COLO668 (cell line): Measurements from ENCODE around the gene PGR.

Source experiments
- DNase-seq: peaks from one replicate; lab custom pipeline; 2025; ENCODE audit not compliant: unreplicated experiment; lab: John Stamatoyannopoulos, UW

The PGR gene

DNA sequence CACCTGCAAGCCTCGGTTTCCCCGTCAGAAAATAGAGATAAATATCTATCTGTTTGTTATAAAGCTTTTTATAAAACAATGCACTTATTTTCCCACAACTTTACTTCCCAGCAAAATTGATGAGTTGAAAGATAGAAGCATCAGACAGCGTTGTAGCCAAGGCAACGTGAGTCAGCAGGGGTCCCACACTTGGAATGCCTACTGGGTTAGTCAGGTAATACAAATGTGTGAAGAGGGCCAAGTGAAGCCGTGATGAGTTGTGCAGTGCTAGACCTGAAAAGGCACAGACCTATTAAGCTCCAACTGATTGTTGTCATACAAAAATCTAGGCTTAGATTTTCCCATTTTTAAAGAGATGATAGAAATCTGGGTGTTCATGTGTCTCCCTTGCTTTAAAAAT lies 118.7 kb downstream of the PGR start:
- DNase-seq = no peak

DNA sequence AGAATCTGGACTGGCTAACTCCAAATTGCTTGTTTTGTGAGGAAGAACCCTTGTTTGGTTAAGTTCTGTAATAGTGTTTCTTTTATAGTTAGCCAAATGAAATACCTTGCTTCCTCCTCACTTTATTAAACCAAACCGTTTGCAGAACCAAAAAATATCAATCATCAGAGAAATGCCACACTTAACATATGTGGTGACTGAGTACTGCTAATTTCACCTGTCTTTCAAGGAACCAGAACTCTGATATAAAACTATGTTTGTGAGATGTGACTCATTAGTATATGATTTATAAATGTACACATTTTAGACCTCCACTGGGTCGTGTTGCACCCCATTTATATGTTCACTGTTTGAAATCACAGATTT lies 119.9 kb downstream of the PGR start:
- no peak for DNase-seq

DNA sequence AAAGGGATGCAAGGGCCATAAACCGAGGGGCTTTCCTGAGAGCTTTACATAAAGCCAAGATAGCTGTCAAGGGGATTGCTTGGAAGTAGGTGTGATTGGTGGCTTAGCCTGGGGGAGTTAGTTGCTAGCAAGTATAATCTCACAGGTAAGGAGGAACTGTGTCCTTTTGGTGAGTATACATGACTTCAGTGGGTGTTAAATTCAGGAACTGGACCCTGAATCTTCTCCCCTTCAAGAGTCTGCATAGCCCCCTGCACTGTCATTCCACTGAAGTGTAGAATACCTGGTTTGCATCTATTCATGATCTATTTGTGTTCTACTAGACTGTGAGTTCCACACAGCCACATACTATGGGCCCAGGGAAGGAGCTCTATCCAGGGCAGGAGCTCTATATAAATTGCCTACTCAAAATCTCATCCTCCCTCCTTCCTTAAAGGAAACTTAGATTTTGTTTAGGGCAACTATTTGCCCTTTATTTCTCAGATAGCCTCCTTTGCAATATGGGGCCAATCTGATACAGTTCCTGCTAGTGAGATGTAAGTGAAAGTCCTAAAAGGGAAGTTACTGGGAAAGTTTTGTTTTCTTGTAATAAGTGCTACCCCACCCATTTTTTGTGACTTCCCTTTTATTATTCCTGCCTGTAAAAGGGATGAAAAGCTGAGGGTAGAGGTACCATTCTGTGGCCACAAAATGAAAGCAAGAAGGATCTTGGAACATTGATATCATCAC lies 120.5 kb downstream of the PGR start:
- DNase-seq = no peak

DNA sequence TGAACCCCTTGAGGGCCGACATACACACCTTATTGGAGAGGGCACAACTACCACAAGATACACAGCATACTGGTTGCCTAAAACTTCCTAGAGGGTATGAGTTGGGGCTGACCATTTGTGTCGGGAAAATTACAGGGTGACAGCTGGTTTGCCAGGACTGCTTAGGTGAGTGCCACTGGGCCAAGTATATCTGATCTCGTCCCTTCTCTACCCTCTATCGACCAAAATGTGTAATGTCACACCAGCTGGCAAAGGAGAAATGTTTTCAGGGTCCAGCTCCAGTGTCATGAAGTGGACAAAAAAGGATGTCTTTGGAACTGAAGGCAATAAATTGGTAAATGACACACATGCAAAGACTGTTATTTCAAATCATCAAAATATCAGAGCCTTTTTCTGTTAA lies 126.1 kb downstream of the PGR start:
- no peak for DNase-seq

DNA sequence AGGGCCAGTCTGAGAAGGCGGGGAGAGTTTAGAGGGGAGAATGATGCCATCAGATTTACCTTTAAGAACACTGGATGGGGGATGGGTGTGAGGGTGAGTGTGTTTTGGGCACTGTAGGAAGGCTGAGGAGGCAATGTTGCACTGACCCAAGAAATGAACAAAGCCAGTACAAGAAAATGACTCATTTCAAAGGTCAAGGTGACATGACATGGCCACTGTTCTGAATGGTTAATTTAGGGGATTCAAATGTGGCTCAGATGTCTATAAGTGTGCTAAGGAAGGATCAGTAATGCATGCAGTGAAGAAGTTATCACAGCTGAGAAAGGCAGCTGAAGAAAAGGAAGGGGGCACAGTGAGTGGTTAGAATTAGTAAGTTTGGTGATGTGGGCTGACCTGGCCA lies 129.9 kb downstream of the PGR start:
- no peak for DNase-seq

DNA sequence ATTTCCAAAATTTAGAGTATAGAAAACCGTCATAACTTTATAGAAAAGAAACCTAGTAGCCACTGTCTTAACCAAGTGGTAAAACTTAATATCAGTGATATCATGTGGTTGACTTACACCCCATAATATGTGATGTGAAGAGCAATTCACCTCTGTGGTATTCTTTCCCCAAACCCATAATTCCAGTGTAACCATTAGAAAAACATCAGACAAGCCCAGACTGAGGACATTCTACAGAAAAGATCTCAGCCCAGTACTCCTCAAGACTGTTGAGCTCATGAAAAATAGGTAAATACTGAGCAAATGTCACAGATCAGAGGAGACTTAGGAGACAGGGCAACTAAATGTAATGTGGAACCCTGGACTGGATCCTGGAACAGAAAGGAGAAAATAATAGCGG lies 134.6 kb downstream of the PGR start:
- DNase-seq = no peak

DNA sequence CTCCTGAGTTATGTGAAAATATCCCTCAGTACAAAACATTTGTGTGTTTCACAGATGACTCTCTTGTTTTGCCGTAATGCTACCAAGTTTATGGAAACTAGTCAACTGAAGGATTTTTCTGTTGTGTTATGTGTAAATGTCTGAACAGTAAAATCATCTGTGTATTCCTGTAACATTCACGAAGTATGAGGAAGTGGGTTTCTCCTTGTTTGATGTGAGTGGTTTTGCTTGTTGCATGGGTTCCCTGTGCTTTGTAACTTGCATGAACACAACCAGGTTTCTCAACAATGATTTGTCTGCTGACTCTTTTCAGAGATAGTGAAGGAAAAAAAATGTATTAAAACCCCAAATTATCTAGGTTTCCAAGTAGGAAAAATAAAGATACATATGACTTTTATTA lies 138.1 kb downstream of the PGR start:
- no peak for DNase-seq

DNA sequence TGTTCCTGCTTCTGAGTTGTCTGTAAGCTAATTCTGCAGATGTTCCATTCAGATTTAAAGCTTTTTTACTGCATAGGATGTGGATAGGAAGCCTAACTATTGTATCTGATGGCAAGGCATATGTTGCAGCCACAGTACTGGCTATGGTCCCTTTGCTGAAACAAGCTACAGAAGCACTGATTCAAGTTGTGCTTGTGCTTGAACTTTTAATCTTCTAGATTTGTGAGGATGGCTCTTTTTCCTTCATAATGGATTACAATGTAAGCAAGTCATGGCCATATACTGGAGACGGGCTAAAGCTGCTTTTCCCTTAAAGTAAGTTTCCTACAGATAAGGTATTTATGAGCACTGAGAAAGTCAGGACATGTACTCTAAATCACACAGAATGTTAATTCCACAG lies 138.7 kb downstream of the PGR start:
- no peak for DNase-seq

DNA sequence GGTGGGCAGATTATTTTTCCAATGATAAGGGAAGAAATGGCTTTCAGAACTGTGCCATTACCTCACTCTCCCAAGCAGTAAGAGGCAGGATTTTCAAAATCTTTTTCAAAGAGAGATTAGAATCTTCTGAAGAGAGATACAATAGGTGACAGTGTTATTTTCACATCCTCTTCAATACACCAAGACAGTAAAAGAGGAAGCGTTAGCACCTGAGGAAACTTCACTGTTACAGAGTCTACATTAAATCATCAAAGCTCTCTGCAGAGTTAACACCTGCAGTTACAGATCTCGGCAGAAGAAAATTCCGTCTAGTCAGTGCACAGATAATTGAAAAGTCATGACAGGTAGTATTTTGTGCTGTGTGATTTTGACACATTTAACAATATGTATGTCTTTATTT lies 144.9 kb downstream of the PGR start:
- no peak for DNase-seq

DNA sequence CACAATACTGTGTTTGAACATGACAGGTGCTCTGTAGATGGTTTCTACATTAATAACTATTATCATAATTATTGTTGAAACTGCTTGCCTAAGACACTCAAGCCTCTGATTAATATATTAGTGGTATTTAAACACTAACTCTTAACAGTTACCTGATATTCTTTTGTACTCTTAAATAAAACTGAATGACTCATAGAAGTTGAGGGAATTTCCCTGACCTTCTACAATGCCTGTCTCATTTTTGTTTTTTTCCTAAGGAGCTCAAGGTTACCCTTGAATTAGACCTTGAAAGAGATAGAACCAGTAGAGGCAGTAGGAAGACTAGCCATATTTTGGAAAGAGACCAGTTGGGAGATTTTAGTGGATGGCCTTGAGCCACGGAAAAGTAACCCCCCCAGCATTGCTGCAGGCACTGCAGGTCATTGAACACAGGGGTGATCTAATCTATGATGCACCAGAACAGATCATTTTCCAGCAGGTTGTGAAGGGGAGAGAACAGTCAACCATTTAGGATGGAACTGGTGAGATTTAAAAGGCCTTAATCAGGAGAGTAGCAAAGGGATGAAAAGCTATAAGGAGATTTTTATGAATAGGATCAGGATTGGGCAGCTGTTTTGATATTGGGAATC lies 148.3 kb downstream of the PGR start:
- no peak for DNase-seq

DNA sequence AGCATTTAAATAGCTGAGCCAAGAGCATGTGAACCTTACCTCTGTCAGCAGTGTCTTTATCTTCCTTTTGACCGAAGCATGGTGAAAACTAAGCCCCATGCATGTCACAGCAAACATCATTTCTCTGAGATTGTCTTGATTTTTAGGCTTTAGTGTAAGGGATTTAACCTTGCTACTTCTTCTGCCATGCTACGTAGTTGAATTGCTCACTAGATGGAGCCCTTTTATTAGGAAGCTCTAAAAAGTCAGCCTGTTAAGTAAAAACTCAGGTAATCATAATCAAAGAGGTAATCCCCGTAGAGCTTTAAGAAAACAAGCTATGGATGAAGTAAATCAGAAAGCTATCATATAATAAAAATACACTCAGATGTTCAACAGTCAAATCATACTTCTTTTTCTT lies 149.5 kb downstream of the PGR start:
- DNase-seq = no peak
